Left forelimb (tissue), 1 donor: Measurements from ENCODE around the gene PAWR.
"Not testable (repeated sequence)": the region's sequence is repeated elsewhere in the genome, so short reads cannot be mapped to it uniquely, and the experiment has no call there.

ENCODE experiments used
- DNase-seq: peaks from one replicate; pipeline ENCODE4 v3.0.0-alpha.2; 2018; ENCODE audit warnings: low spot score

PAWR gene

DNA sequence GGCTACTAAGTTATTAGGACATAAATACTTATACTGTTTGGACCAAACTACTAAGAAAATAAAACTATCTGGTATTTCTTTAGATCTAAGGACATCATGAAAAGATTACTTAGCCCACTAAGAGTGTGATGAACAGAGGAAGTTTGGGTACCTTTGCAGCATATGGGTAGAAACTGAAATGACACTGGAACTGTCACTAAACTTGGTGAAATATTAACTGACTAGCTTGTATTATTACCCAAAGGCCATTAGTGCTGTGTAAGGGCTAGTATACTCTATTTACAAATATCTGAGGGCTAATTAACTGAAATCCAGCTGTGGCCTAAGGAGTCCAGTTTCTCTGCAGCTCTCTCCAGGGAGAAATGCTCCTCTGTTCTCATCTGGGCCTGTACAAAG lies 45.5 kb downstream of the PAWR start:
- DNase-seq = no peak

GRCh38 chr12:79644274-79645234 lies 46.2 kb downstream of the PAWR start:
- no peak for DNase-seq

GRCh38 chr12:79643821-79644220 lies 46.9 kb downstream of the PAWR start:
- DNase-seq = no peak

- DNase-seq = no peak
These were observed 52.3 kb downstream of the PAWR start for GRCh38 chr12:79638490-79638889.

GRCh38 chr12:79637093-79637492 lies 53.7 kb downstream of the PAWR start:
- DNase-seq = no peak

- DNase-seq = no peak
These were observed 55.1 kb downstream of the PAWR start for GRCh38 chr12:79635676-79636075.

GRCh38 chr12:79634957-79635471 lies 55.8 kb downstream of the PAWR start:
- DNase-seq = no peak

DNA sequence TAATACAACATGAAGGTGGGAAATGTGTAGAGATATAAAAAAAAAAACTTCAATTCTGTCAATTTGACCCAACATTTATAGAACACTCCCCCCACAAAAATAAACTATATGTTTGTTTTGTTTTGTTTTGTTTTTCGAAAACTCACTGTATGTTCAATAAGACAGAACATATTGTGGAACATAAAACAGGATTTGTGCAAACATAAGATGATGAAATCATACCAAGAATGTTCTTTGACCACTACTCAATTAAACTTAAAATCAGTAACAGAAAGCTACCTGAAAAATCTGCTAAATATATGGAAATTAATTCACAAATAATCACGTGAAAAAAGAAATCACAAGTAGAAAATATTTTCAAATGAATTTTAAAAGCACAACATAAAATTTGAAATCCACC lies 61.2 kb downstream of the PAWR start:
- DNase-seq = no peak

GRCh38 chr12:79626735-79627134 lies 64.0 kb downstream of the PAWR start:
- DNase-seq = not testable (repeated sequence)

DNA sequence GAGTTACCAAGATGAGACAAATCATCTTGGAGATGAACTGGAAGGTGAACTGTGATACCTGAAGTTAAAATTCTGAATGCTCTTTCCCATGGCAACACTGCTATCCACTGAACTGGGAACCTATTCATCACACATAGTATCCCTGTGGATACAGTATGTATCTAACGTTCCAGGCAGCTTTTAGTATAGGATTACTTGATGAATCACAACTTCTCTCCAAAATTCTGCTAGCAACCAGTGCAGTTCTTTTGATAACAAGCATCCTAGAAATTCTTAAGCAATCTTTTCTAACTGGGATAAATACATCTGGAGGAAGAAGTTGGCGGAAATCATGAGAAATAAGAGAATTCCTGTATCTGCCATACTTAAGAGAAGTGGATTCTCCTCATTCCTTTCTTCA lies 66.4 kb downstream of the PAWR start:
- DNase-seq = no peak

- no peak for DNase-seq
These were observed 70.7 kb downstream of the PAWR start for GRCh38 chr12:79619872-79620562.

DNA sequence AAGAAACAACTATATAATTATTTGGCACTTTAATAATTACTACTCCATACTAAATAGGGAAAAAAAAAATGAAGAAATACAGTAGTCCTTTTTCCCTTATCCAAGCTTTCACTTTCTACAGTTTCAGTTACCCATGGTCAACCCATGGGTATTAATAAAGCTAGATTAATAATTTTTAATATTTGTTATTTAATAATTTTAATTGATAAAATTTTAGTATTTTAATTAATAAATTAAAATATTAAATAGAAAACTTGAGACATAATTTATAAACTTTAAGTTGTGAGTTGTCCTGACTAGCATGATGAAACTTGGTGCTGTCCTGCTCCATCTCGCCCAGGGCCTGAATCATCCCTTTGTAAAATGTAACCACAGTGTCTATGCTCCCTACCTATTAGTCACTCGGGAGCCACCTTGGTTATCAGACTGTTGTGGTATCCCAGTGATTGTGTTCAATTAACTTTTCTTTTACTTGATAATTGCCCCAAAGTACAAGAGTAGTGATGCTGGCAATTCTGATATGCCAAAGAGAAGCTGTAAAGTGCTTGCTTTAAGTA lies 71.8 kb downstream of the PAWR start:
- no peak for DNase-seq

- DNase-seq = no peak
These were observed 73.1 kb downstream of the PAWR start for GRCh38 chr12:79617696-79618095.

DNA sequence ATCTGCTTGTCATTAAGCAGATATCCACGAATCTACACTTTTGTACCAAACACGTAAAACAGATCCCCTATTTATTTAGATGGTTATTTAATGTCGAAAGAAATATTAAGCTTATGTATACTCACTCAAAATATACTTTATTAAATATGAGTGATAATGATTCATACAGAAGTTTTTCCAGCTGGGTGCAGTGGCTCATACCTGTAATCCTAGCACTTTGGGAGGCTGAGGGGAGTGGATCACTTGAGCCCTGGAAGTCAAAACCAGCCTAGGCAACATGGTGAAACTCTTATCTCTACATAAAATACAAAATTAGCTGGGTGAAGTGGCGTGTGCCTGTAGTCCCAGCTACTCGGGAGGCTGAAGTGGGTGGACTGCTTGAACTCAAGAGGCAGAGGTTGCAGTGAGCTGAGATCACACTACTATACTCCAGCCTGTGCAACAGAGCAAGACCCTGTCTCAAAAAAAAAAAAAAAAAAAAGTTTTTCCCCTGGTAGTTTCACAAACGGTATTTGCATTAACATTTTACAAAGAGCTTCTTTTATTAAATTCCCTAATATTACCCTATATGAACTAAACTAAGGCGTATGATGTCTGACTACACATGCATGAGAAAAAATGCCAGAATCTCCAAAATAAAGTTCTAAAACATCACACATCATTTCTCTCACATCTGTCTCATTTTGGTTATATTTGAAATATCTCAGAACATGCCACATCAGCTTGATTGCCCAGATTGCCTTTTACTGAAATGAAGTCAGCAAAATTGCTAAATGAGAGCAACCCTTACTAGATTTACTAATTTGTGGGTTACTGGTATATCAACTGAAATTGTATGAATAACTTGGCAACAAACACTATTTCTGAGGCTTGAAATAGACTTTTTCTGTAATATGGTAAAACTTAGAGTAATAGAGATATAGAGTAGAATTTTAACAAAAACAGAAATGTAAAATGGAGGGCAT lies 74.9 kb downstream of the PAWR start:
- DNase-seq = no peak

DNA sequence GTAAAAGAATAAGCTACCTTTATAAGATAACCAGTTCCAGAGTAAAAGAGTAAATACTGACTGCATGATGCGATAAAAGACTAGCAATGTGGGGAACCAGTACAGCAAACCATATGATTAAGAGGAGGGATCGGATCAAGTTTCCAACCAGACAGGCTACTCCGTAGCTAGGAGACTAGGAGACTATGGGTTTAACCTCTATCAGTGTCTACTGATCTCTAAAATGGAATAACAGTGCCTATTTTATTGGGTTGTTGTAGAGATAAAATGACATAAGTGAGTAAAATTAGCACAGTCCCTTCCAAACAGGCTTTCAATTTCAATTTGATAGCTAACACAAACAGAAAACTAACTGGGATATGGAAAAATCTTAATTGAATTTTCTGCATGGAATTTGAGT lies 76.0 kb downstream of the PAWR start:
- no peak for DNase-seq

- DNase-seq = no peak
These were observed 88.9 kb downstream of the PAWR start for GRCh38 chr12:79601908-79602307.

DNA sequence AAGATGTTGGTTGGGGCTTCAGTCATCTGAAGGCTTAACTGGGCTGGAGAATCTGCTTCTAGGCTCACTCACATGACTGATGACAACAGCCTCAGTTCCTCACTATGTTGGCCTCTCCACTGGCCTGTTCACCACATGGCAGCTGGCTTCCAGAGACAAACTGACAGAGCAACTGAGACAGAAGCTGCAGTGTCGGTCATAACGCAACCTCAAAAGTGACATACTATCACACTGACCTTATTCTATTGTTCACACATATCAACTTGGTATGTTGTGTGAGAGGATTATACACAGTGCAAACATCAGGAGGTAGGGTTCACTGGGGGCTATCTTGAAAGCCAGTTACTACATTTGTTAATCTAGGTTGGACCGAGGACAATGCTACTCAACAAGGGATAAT lies 92.9 kb downstream of the PAWR start:
- DNase-seq = no peak

- DNase-seq = no peak
These were observed 93.9 kb downstream of the PAWR start for GRCh38 chr12:79596719-79597350.

DNA sequence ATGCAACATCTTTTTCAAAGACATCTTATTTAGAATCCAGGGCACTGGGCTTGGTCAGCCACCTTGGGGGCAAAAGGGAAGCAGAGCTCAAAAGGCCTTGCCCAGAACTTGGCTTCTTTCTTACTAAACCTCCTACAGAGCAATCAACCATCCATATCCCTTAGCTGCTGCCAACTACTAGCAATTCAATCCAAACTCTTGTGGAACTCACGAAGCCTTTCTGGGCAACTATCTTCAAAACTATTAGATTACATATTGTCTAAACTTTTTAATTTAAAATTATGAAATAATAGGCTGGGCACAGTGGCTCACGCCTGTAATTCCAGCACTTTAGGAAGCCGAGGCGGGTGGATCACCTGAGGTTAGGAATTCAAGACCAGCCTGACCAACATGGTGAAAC lies 95.5 kb downstream of the PAWR start:
- no peak for DNase-seq

DNA sequence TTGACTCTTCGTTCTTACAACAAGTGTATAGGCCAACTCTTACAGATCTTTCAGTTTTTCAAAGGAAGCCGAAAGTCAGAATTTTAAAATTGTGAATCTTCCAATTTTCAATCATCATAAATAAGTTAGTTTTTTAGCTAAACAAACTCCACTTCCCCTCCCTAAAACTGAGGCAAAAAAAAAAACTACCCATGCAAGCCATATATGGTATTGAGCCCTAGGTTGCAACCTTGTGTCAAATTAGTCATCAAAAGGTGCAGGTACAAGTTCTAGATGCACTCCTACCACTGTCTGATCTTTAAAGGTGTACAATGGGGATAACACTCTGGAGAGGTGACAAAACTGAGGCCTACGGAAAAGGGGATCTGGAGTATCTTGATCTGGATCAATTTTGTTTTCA lies 97.9 kb downstream of the PAWR start:
- DNase-seq = no peak

- DNase-seq = no peak
These were observed 98.8 kb downstream of the PAWR start for GRCh38 chr12:79591988-79592387.
